IMR-90 (cell line): ENCODE measurements around the gene NUP153. TPM values are rescaled to one million over a fixed set of nuclear protein-coding genes. Genes with fewer than 3 reads are reported as not detected.

Source experiments
- ATAC-seq: fragments of 200-7000 bp; cut with Tn5 transposase; 2 replicates; pipeline ENCODE4 v1.9.1; 2020; ENCODE audit warnings: low read depth, mild to moderate bottlenecking, moderate library complexity
- BruUV-seq: library from RNA; stranded (reverse); fragments of 400-500 nt; replicated peaks from 2 replicates; lab custom pipeline; 2021; lab: Mats Ljungman, UMichigan
- CTCF ChIA-PET: fragments of 300-600 bp; formaldehyde crosslinking; extraction: SDS; loops from one replicate; lab custom pipeline; 2021; ENCODE audit warnings: antibody characterized with exemption; lab: Yijun Ruan, JAX
- POLR2A ChIA-PET: fragments of 300-600 bp; sonication (Branson Sonifier 250); formaldehyde crosslinking; loops from one replicate; lab custom pipeline; 2022; ENCODE audit warnings: antibody characterized with exemption; ENCODE audit not compliant: unreplicated experiment; lab: Charles Lee
- DNase-seq: peaks from one replicate; pipeline ENCODE4 v3.0.0; 2013
- H2AFZ ChIP-seq: replicated peaks from 2 replicates; pipeline ENCODE3; 2013; ENCODE audit warnings: low read length, mild to moderate bottlenecking; ENCODE audit not compliant: poor library complexity
- H2AK5ac ChIP-seq: 2 replicates; pipeline ENCODE4 v1.6.1; 2013; ENCODE audit warnings: low read depth, low read length, inconsistent platforms
- H2AK9ac ChIP-seq: replicated peaks from 2 replicates; pipeline ENCODE3; 2013; ENCODE audit warnings: mild to moderate bottlenecking, low read depth, low read length, moderate library complexity; ENCODE audit not compliant: poor library complexity
- H2BK120ac ChIP-seq: 2 replicates; pipeline ENCODE4 v1.6.1; 2013; ENCODE audit warnings: low read depth, low read length, inconsistent platforms
- H2BK15ac ChIP-seq: 3 replicates; pipeline ENCODE4 v1.6.1; 2013; ENCODE audit warnings: low read depth, low read length, inconsistent platforms
- H2BK20ac ChIP-seq: 2 replicates; pipeline ENCODE4 v1.6.1; 2013; ENCODE audit warnings: low read depth, mild to moderate bottlenecking, inconsistent platforms, low read length, moderate library complexity
- H2BK5ac ChIP-seq: 2 replicates; pipeline ENCODE4 v1.6.1; 2013; ENCODE audit warnings: mild to moderate bottlenecking, low read depth, low read length, inconsistent platforms; ENCODE audit not compliant: poor library complexity, severe bottlenecking
- H3K14ac ChIP-seq: replicated peaks from 2 replicates; pipeline ENCODE4 v1.6.1; 2013; ENCODE audit warnings: low read depth, low read length, inconsistent platforms
- H3K18ac ChIP-seq: 2 replicates; pipeline ENCODE4 v1.6.1; 2013; ENCODE audit warnings: low read depth, low read length, control low read depth
- H3K23ac ChIP-seq: 2 replicates; pipeline ENCODE4 v1.6.1; 2013; ENCODE audit warnings: low read depth, low read length, inconsistent platforms
- H3K27ac ChIP-seq: 2 replicates; pipeline ENCODE4 v1.5.1; 2013; ENCODE audit warnings: mild to moderate bottlenecking, control low read depth, low read length; ENCODE audit not compliant: insufficient read depth
- H3K27me3 ChIP-seq: 2 replicates; pipeline ENCODE4 v1.6.1; 2013; ENCODE audit warnings: low read length; ENCODE audit not compliant: control insufficient read depth, insufficient read depth
- H3K36me3 ChIP-seq: 2 replicates; pipeline ENCODE4 v1.6.1; 2013; ENCODE audit warnings: low read length, mixed read lengths; ENCODE audit not compliant: control insufficient read depth, insufficient read depth
- H3K4ac ChIP-seq: 2 replicates; pipeline ENCODE4 v1.6.1; 2013; ENCODE audit warnings: low read depth, low read length, inconsistent platforms
- H3K4me1 ChIP-seq: 2 replicates; pipeline ENCODE4 v1.6.1; 2013; ENCODE audit warnings: low read length, mixed read lengths; ENCODE audit not compliant: control insufficient read depth, insufficient read depth
- H3K4me2 ChIP-seq: 2 replicates; pipeline ENCODE4 v1.6.1; 2013; ENCODE audit warnings: low read depth, mild to moderate bottlenecking, control low read depth, low read length, moderate library complexity
- H3K4me3 ChIP-seq: 2 replicates; pipeline ENCODE4 v1.5.1; 2013; ENCODE audit warnings: low read depth, mild to moderate bottlenecking, control low read depth, low read length, moderate library complexity; ENCODE audit not compliant: insufficient read depth
- H3K56ac ChIP-seq: 2 replicates; pipeline ENCODE4 v1.6.1; 2013; ENCODE audit warnings: low read length, inconsistent platforms; ENCODE audit not compliant: insufficient read depth; ENCODE audit errors: extremely low read depth
- H3K79me1 ChIP-seq, 2 experiments: 2 replicates each; pipeline ENCODE4 v1.6.1; 2013; ENCODE audit warnings: low read length in 2 of 2, inconsistent platforms in 1 of 2, low read depth in 1 of 2
- H3K9ac ChIP-seq: 2 replicates; pipeline ENCODE4 v1.6.1; 2013; ENCODE audit warnings: low read depth, low read length, control low read depth
- H3K9me1 ChIP-seq: 2 replicates; pipeline ENCODE4 v1.6.1; 2013; ENCODE audit warnings: low read length, inconsistent platforms; ENCODE audit not compliant: insufficient read depth
- H3K9me3 ChIP-seq: 2 replicates; pipeline ENCODE4 v1.6.1; 2013; ENCODE audit warnings: low read length; ENCODE audit not compliant: control insufficient read depth, insufficient read depth
- H4K20me1 ChIP-seq: 2 replicates; pipeline ENCODE4 v1.6.1; 2013; ENCODE audit warnings: low read length, inconsistent platforms; ENCODE audit not compliant: insufficient read depth
- H4K5ac ChIP-seq: 2 replicates; pipeline ENCODE4 v1.6.1; 2013; ENCODE audit warnings: mild to moderate bottlenecking, low read depth, low read length, control low read depth
- H4K8ac ChIP-seq, 2 experiments: 2 replicates each; pipeline ENCODE4 v1.6.1; 2013; ENCODE audit warnings: low read depth in 2 of 2, low read length in 2 of 2, control low read depth in 1 of 2, inconsistent platforms in 1 of 2
- H4K91ac ChIP-seq: 2 replicates; pipeline ENCODE4 v1.6.1; 2013; ENCODE audit warnings: low read depth, low read length, inconsistent platforms; ENCODE audit not compliant: insufficient read depth
- BHLHE40 ChIP-seq: fragments of 150-350 bp; IDR thresholded peaks from 2 replicates; pipeline ENCODE4 v1.6.1; 2016; ENCODE audit warnings: mild to moderate bottlenecking, low read depth, low read length
- MAFK ChIP-seq: IDR thresholded peaks from 2 replicates; pipeline ENCODE4 v1.6.1; 2012; ENCODE audit warnings: low read depth, low read length, improper control_type of control experiment
- RFX5 ChIP-seq: IDR thresholded peaks from 2 replicates; pipeline ENCODE4 v1.8.0; 2012; ENCODE audit warnings: low read depth, mild to moderate bottlenecking, low read length, moderate library complexity
- SMC3 ChIP-seq: fragments of 150-350 bp; IDR thresholded peaks from 2 replicates; pipeline ENCODE4 v1.6.1; 2016; ENCODE audit warnings: low read depth, mild to moderate bottlenecking, antibody characterized with exemption, low read length, moderate library complexity
- WGBS, 2 experiments: methylation state at CpG; one replicate each; pipeline versions ENCODE4 v1.1.5 to v1.1.7; 2013; ENCODE audit warnings: missing lambda C conversion rate in 2 of 2; ENCODE audit not compliant: insufficient read length in 1 of 2; ENCODE audit errors: extremely low coverage in 2 of 2; 5-methylcytosine and 5-hydroxymethylcytosine counted together
- dilution Hi-C: fragments of 300-500 bp; cut with HindIII; formaldehyde crosslinking; loops from one replicate; pipeline ENCODE4 v1.14.3; 2018; ENCODE audit warnings: low sequenced_read_pairs; ENCODE audit not compliant: unreplicated experiment
- in situ Hi-C: fragments of 300-500 bp; cut with MboI; formaldehyde crosslinking; loops from 3 replicates; pipeline ENCODE4 v1.14.3; 2019; ENCODE audit warnings: low sequenced_read_pairs, inconsistent platforms, mixed read lengths
- intact Hi-C: fragments of 100-400 bp; cut with micrococcal nuclease; formaldehyde crosslinking; loops from 2 replicates; pipeline ENCODE4 v1.10.0; 2022
- polyA plus RNA-seq, 3 experiments: library from polyadenylated mRNA; depleted of rRNA; stranded (reverse); fragments of >200 nt; gene quantifications; 2 replicates each; pipeline ENCODE4 v1.2.3, GENCODE V29; 2012; ENCODE audit warnings: low replicate concordance in 1 of 3
- total RNA-seq: library from RNA; depleted of rRNA; stranded (reverse); fragments of >200 nt; gene quantifications from 2 replicates; pipeline ENCODE4 v1.2.3, GENCODE V29; 2012
- TF ChIP-seq, protein P1 (sequence below): fragments of 150-350 bp; IDR thresholded peaks from 2 replicates; pipeline ENCODE4 v1.6.1; 2017; ENCODE audit warnings: mild to moderate bottlenecking, antibody characterized with exemption, low read length, low read depth

NUP153 gene
- total and polyA plus RNA-seq, 2 of the 4 experiments (the other 2 are of a cell fraction): 17.2 to 39.4 TPM

DNA sequence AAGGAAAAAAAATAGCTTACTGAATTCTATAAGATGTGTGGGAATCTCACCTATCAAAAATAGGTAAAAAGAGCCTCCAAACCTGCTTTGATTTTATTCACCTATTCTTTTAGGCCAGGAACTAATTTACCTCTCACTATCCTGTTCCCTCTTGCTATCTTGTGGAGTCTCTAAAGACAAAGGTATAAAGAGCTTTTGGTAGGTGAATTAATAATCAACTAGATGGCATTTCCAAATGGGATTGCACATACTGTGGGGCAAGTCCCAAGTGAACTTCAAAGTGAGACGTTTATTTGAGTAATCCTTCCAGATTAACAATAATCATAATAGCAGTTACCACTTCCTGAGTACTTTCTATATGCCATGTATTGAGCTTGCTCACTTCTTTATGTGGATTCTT, 103.8 kb downstream of the NUP153 start:
- Histone ChIP-seq H2AFZ (no peak overlapping the region), H3K9me1 (0 out of 2 replicates have a peak, but pooled peaks cover 4% of the 10 kb centered on the region), H4K91ac (no peak overlapping the region), H2AK9ac (no peak overlapping the region), H3K36me3 (peaks cover 4% of the 10 kb centered on the region), H3K14ac (no peak overlapping the region), H3K27me3 (no peaks in the 10 kb centered on the region), H3K4me1 (peaks cover 7% of the 10 kb centered on the region), H2BK20ac (no peak overlapping the region), H4K8ac (no peak overlapping the region), H2AK5ac (no peak overlapping the region), H3K9ac (no peak overlapping the region), H3K56ac (no peak overlapping the region), H4K5ac (no peak overlapping the region), H3K4me3 (no peak overlapping the region), H2BK120ac (no peak overlapping the region), H3K4ac (no peak overlapping the region), H4K20me1 (0 out of 2 replicates have a peak, but pooled peaks cover 3% of the 10 kb centered on the region), H3K9me3 (no peaks in the 10 kb centered on the region), H3K23ac (no peak overlapping the region), H3K4me2 (no peak overlapping the region), H3K79me1 (peaks cover 10 to 13% of the 10 kb centered on the region in 2 experiments; a peak in 3 of 4 replicates), H2BK15ac (no peak overlapping the region), H3K27ac (no peak overlapping the region), H2BK5ac (no peak overlapping the region), H3K18ac (no peak overlapping the region)
- ATAC-seq (no peak), DNase-seq (no peak)
- BruUV-seq: no TSS peak
- dilution Hi-C loops: no loop called here
- ChIA-PET POLR2A (no interaction called here), CTCF (no interaction called here)
- TF ChIP-seq RFX5 (no peak), MAFK (no peak), SMC3 (no peak), BHLHE40 (no peak)
- TF ChIP-seq, protein P1, sequence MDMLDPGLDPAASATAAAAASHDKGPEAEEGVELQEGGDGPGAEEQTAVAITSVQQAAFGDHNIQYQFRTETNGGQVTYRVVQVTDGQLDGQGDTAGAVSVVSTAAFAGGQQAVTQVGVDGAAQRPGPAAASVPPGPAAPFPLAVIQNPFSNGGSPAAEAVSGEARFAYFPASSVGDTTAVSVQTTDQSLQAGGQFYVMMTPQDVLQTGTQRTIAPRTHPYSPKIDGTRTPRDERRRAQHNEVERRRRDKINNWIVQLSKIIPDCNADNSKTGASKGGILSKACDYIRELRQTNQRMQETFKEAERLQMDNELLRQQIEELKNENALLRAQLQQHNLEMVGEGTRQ: no peak
- no CpG with 5 or more reads among the region's 1 CpG for WGBS, 2 experiments
- in situ Hi-C loops: no loop called here
- intact Hi-C loops: no loop called here
